ENCODE data around the gene RPLP2. TPM values are rescaled to one million over a fixed set of nuclear protein-coding genes. Genes with fewer than 3 reads are reported as not detected.
A peak's percentile ranks its signal among the peaks of the same experiment; 100 is the strongest.

RPLP2 gene
- total RNA-seq, 1 experiment from 2014 or later: 2,582 TPM

DNA sequence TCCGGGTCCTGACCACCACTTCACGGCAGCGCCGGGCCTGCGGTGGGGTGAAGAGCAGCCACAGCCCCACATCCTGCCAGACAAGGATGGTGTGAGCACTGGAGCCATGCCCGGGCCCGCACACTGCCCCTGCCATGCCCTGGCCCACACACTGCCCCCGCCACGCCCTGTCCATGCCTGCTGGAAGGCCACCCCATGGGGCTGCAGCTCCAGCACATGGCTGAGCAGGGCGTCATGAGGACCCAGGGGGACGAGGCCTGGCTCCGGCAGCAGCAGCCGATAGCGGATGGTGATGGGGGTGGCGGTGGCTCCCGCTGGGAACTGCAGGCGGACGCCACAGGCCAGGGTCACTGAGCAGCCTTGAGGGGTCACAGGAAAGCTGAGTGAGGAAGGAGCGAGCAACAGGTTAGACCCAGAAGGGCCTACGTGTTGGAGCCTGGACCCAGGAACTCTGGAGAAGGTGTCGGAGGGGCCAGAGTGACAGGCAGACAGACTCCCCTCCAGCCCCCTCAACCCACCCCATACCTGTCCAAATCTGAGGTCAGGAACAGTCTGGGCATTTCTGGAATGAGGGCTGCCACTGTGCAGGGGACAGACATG is 7.6 kb upstream of the RPLP2 start (continued):
- no peak for TF ChIP-seq NFE2L1 (CRISPR knock-in tag; IDR thresholded peaks at IDR 0.05)
- TF ChIP-seq JAZF1 (CRISPR knock-in tag; IDR thresholded peaks at IDR 0.05): no peak
- TF ChIP-seq, protein P1, sequence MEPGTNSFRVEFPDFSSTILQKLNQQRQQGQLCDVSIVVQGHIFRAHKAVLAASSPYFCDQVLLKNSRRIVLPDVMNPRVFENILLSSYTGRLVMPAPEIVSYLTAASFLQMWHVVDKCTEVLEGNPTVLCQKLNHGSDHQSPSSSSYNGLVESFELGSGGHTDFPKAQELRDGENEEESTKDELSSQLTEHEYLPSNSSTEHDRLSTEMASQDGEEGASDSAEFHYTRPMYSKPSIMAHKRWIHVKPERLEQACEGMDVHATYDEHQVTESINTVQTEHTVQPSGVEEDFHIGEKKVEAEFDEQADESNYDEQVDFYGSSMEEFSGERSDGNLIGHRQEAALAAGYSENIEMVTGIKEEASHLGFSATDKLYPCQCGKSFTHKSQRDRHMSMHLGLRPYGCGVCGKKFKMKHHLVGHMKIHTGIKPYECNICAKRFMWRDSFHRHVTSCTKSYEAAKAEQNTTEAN (CRISPR knock-in tag; IDR thresholded peaks at IDR 0.05): no peak
- TF ChIP-seq, protein P2, sequence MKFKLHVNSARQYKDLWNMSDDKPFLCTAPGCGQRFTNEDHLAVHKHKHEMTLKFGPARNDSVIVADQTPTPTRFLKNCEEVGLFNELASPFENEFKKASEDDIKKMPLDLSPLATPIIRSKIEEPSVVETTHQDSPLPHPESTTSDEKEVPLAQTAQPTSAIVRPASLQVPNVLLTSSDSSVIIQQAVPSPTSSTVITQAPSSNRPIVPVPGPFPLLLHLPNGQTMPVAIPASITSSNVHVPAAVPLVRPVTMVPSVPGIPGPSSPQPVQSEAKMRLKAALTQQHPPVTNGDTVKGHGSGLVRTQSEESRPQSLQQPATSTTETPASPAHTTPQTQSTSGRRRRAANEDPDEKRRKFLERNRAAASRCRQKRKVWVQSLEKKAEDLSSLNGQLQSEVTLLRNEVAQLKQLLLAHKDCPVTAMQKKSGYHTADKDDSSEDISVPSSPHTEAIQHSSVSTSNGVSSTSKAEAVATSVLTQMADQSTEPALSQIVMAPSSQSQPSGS (CRISPR knock-in tag; IDR thresholded peaks at IDR 0.05; ENCODE audit: borderline replicate concordance, low read depth): no peak
- TF ChIP-seq ATF1 (CRISPR knock-in tag; IDR thresholded peaks at IDR 0.05): no peak
- TF ChIP-seq TEAD4 (CRISPR knock-in tag; IDR thresholded peaks at IDR 0.05): no peak
- TF ChIP-seq, protein P3, sequence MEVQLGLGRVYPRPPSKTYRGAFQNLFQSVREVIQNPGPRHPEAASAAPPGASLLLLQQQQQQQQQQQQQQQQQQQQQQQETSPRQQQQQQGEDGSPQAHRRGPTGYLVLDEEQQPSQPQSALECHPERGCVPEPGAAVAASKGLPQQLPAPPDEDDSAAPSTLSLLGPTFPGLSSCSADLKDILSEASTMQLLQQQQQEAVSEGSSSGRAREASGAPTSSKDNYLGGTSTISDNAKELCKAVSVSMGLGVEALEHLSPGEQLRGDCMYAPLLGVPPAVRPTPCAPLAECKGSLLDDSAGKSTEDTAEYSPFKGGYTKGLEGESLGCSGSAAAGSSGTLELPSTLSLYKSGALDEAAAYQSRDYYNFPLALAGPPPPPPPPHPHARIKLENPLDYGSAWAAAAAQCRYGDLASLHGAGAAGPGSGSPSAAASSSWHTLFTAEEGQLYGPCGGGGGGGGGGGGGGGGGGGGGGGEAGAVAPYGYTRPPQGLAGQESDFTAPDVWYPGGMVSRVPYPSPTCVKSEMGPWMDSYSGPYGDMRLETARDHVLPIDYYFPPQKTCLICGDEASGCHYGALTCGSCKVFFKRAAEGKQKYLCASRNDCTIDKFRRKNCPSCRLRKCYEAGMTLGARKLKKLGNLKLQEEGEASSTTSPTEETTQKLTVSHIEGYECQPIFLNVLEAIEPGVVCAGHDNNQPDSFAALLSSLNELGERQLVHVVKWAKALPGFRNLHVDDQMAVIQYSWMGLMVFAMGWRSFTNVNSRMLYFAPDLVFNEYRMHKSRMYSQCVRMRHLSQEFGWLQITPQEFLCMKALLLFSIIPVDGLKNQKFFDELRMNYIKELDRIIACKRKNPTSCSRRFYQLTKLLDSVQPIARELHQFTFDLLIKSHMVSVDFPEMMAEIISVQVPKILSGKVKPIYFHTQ (CRISPR knock-in tag; IDR thresholded peaks at IDR 0.05): no peak
- TF ChIP-seq ZNF512 (CRISPR knock-in tag; IDR thresholded peaks at IDR 0.05; ENCODE audit: borderline replicate concordance): no peak
- TF ChIP-seq, protein P4, sequence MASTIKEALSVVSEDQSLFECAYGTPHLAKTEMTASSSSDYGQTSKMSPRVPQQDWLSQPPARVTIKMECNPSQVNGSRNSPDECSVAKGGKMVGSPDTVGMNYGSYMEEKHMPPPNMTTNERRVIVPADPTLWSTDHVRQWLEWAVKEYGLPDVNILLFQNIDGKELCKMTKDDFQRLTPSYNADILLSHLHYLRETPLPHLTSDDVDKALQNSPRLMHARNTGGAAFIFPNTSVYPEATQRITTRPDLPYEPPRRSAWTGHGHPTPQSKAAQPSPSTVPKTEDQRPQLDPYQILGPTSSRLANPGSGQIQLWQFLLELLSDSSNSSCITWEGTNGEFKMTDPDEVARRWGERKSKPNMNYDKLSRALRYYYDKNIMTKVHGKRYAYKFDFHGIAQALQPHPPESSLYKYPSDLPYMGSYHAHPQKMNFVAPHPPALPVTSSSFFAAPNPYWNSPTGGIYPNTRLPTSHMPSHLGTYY (CRISPR knock-in tag; IDR thresholded peaks at IDR 0.05): no peak
- TF ChIP-seq ELF4 (CRISPR knock-in tag; IDR thresholded peaks at IDR 0.05; ENCODE audit: low read depth): no peak

DNA sequence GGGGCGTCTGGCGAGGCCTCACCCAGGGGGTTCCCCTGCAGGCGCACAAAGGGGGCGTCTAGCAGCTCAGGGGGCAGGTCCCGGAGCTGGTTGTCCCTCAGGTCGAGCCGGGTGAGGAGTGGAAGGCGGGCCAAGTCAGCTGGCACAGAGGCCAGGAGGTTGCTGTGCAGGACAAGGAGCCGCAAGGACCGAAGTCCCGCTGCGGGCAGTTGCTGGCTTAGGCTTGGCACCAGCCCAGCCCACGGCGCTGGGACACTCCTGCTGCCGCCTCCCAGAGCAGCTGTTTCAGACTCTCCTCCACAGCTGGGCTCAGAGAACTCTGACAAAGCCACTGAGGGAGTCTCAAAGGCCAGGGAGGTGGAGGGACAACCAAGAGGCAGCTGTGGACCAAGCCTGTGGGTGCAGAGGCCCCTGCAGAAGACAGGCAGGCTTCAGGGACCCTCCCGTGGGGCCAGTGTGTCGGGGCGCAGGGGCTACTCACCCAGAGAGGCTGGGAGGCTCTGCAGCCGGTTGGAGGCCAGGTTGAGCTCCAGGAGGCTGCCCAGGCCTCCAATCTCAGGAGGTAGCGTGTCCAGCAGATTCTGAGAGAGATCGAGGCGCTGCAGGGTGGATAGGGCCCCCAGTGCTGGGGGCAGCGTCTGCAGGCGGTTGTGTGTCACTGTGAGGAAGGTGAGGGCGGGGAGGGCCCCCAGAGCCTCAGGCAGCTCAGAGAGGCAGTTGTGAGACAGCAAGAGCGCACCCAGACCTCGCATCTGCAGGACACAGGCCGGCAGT is 6.9 kb upstream of the RPLP2 start:
- Mint-ChIP-seq H3K4me1 (peaks cover 13% of the 10 kb centered on the region), H3K36me3 (no peaks in the 10 kb centered on the region), H3K9me3 (no peaks in the 10 kb centered on the region), H3K4me3 (0 out of 2 replicates have a peak overlapping the region, but pooled peaks have one; percentile 14), H3K27me3 (ENCODE audit: low read depth) (no peaks in the 10 kb centered on the region), H3K27ac (no peak overlapping the region)
- no peak for DNase-seq (ENCODE audit: low spot score)
- ChIA-PET POLR2A (no interaction called here), CTCF (interaction anchor here (0.7 to 1.1 kb wide), 3 partner anchors 12 to 38 kb away, joined by 3 read pairs; no protein-coding TSS in a partner anchor)
- no peak for ATAC-seq
- TF ChIP-seq, protein P5, sequence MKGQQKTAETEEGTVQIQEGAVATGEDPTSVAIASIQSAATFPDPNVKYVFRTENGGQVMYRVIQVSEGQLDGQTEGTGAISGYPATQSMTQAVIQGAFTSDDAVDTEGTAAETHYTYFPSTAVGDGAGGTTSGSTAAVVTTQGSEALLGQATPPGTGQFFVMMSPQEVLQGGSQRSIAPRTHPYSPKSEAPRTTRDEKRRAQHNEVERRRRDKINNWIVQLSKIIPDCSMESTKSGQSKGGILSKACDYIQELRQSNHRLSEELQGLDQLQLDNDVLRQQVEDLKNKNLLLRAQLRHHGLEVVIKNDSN (CRISPR knock-in tag; IDR thresholded peaks at IDR 0.05): no peak
- TF ChIP-seq ZNF396 (CRISPR knock-in tag; IDR thresholded peaks at IDR 0.05; ENCODE audit: borderline replicate concordance): no peak
- TF ChIP-seq ZNF232 (CRISPR knock-in tag; IDR thresholded peaks at IDR 0.05): no peak
- TF ChIP-seq ZBTB21 (CRISPR knock-in tag; IDR thresholded peaks at IDR 0.05; ENCODE audit: borderline replicate concordance): no peak
- TF ChIP-seq TEAD1 (CRISPR knock-in tag; IDR thresholded peaks at IDR 0.05): no peak
- TF ChIP-seq SP1 (CRISPR knock-in tag; conservative IDR thresholded peaks at IDR 0.05): no peak
- TF ChIP-seq, protein P6, sequence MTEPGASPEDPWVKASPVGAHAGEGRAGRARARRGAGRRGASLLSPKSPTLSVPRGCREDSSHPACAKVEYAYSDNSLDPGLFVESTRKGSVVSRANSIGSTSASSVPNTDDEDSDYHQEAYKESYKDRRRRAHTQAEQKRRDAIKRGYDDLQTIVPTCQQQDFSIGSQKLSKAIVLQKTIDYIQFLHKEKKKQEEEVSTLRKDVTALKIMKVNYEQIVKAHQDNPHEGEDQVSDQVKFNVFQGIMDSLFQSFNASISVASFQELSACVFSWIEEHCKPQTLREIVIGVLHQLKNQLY (CRISPR knock-in tag; IDR thresholded peaks at IDR 0.05): no peak
- TF ChIP-seq GRHL2 (CRISPR knock-in tag; IDR thresholded peaks at IDR 0.05; ENCODE audit: insufficient replicate concordance, severe bottlenecking): no peak
- no peak for TF ChIP-seq OVOL2 (CRISPR knock-in tag; IDR thresholded peaks at IDR 0.05; ENCODE audit: borderline replicate concordance)
- TF ChIP-seq, protein P7, sequence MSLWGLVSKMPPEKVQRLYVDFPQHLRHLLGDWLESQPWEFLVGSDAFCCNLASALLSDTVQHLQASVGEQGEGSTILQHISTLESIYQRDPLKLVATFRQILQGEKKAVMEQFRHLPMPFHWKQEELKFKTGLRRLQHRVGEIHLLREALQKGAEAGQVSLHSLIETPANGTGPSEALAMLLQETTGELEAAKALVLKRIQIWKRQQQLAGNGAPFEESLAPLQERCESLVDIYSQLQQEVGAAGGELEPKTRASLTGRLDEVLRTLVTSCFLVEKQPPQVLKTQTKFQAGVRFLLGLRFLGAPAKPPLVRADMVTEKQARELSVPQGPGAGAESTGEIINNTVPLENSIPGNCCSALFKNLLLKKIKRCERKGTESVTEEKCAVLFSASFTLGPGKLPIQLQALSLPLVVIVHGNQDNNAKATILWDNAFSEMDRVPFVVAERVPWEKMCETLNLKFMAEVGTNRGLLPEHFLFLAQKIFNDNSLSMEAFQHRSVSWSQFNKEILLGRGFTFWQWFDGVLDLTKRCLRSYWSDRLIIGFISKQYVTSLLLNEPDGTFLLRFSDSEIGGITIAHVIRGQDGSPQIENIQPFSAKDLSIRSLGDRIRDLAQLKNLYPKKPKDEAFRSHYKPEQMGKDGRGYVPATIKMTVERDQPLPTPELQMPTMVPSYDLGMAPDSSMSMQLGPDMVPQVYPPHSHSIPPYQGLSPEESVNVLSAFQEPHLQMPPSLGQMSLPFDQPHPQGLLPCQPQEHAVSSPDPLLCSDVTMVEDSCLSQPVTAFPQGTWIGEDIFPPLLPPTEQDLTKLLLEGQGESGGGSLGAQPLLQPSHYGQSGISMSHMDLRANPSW (CRISPR knock-in tag; conservative IDR thresholded peaks at IDR 0.05; ENCODE audit: low read depth): no peak
- no peak for TF ChIP-seq CBFB (CRISPR knock-in tag; IDR thresholded peaks at IDR 0.05; ENCODE audit: low read depth)
- TF ChIP-seq ZNF219 (CRISPR knock-in tag; IDR thresholded peaks at IDR 0.05; ENCODE audit: borderline replicate concordance): no peak
